Small intestine (tissue), 7 donors: ENCODE data around the gene TENM3. TPM values are rescaled to one million over a fixed set of nuclear protein-coding genes. Genes with fewer than 3 reads are reported as not detected.

ENCODE experiments used
- DNase-seq, 2 donors: peaks; one replicate each; pipeline versions ENCODE4 v3.0.0 to v3.0.0-alpha.2; 2013
- FAIRE-seq: peaks from 2 replicates; lab custom pipeline; 2012; peaks lifted over from hg19 to GRCh38; lab: Jason Lieb, UNC
- H3K27ac ChIP-seq, 3 donors: one replicate each; pipeline ENCODE4 v1.5.1; 2013; ENCODE audit warnings: low read length in 2 of 3, mild to moderate bottlenecking in 2 of 3, control low read depth in 1 of 3, inconsistent platforms in 1 of 3, low read depth in 1 of 3, moderate library complexity in 1 of 3
- H3K27me3 ChIP-seq, 3 donors: one replicate each; pipeline ENCODE4 v1.6.1; 2013; ENCODE audit warnings: low read length in 3 of 3, inconsistent platforms in 1 of 3; ENCODE audit not compliant: control insufficient read depth in 3 of 3, insufficient read depth in 3 of 3
- H3K36me3 ChIP-seq, 3 donors: one replicate each; pipeline ENCODE4 v1.6.1; 2013; ENCODE audit warnings: low read length in 3 of 3, inconsistent platforms in 1 of 3, low read depth in 1 of 3, mild to moderate bottlenecking in 1 of 3, moderate library complexity in 1 of 3; ENCODE audit not compliant: control insufficient read depth in 3 of 3, insufficient read depth in 2 of 3
- H3K4me1 ChIP-seq, 3 donors: one replicate each; pipeline ENCODE4 v1.6.1; 2013; ENCODE audit warnings: low read length in 2 of 3, inconsistent platforms in 1 of 3, low read depth in 1 of 3, mild to moderate bottlenecking in 1 of 3, moderate library complexity in 1 of 3; ENCODE audit not compliant: control insufficient read depth in 3 of 3, insufficient read depth in 2 of 3
- H3K4me3 ChIP-seq, 3 donors: one replicate each; pipeline ENCODE4 v1.5.1; 2013; ENCODE audit warnings: low read length in 3 of 3, control low read depth in 1 of 3, inconsistent platforms in 1 of 3, low read depth in 1 of 3, mild to moderate bottlenecking in 1 of 3, moderate library complexity in 1 of 3
- H3K9me3 ChIP-seq, 2 donors: one replicate each; pipeline ENCODE4 v1.6.1; 2013; ENCODE audit warnings: low read depth in 1 of 2, low read length in 1 of 2; ENCODE audit not compliant: control insufficient read depth in 2 of 2, insufficient read depth in 1 of 2
- WGBS, 3 donors: extraction: QIAGEN DNeasy Blood & Tissue Kit; methylation state at CpG; one replicate each; pipeline ENCODE4 v1.1.7; 2013; 5-methylcytosine and 5-hydroxymethylcytosine counted together
- polyA plus RNA-seq, 4 donors: library from polyadenylated mRNA; stranded (reverse) in 3 of 4; unstranded in 1 of 4; fragments of 200-250 nt in 3 of 4; fragments of 120-200 nt in 1 of 4; gene quantifications; one replicate each; pipeline versions ENCODE4 v1.2.1 to v1.2.3, GENCODE V29; 2013
- donor health status: healthy with polysubstance abuse.
- donor health status: control.
- donor health status: control.
- donor health status: Bipolar disorder and iron deficiency.
- donor health status: healthy.

TENM3 gene
- polyA plus RNA-seq, 4 donors = 0.45 to 4.5 (median 1.1) TPM

DNA sequence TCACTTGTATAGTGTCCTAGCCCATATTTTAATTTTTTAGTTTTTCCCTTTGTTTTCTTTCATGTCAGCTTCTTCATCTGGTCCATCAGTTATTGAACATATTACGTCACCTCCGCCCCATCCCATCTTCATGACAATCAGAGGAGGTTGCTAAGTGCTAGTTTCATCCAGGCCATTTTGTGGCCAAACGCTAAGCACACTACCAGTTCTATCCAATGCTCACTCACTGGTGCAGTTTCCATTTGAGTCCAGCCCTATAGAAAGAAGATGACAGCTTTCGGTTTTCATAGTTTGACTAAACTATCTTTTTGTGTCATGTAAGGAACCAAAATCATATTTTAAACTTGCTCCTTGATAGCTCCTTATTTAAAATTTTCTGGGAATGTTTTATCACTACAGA lies 304.2 kb downstream of the TENM3 start:
- no peak overlapping the region for H3K27ac ChIP-seq
- no peak for FAIRE-seq
- WGBS, 3 donors = 78 to 91% (median 83%) methylated on average over 4 of the region's 4 CpGs
- no peaks in the 10 kb centered on the region for H3K27me3 ChIP-seq
- no peaks in the 10 kb centered on the region for H3K36me3 ChIP-seq
- no peak overlapping the region for H3K4me3 ChIP-seq
- no peaks in the 10 kb centered on the region for H3K9me3 ChIP-seq
- DNase-seq = no peak
- H3K4me1 ChIP-seq = no peaks in the 10 kb centered on the region

DNA sequence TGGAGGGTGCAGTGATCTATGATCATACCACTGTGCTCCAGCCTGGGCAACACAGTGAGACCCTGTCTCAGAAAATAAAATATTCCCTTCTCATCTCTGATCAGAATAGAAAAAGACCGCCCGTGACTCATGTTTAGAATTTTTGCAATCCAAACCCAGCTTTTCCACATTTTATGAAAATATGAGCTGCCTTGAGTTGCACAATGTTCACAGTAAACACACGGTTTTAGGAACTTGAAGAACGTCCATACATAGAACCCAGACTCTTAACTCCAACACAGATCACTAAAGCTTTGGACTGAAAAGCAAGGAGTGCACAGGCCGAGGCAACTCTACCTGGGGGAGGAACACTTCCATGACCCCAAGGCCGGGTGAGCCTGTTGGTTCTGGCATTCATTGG lies 305.0 kb downstream of the TENM3 start:
- 85 to 86% (median 86%) methylated on average over 6 of the region's 6 CpGs for WGBS, 3 donors
- Histone ChIP-seq H3K36me3 (no peaks in the 10 kb centered on the region), H3K4me1 (no peaks in the 10 kb centered on the region), H3K27ac (no peak overlapping the region), H3K27me3 (no peaks in the 10 kb centered on the region), H3K4me3 (no peak overlapping the region), H3K9me3 (no peaks in the 10 kb centered on the region)
- no peak for DNase-seq
- FAIRE-seq = no peak

DNA sequence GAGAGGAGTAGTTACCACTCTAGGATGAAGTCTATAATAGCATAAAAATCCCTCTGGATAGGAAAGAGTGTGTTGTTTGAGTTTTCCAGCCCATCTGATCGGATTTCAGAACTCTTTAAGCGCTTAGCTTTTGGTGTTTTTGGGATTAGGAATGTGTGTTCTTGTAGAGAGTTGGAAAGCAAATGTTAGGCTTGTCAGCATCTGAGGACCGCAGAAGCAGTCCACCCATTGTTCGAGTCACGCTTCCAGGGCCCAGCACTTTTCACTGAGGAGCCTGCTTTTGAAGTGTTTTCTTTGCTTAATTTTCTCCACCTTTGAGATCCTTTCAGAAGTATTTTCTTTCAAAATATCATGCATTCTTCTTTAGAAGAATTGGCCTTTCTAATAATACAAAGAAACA lies 306.2 kb downstream of the TENM3 start:
- 73 to 85% (median 85%) methylated on average over 5 of the region's 5 CpGs for WGBS, 3 donors
- H3K4me3 ChIP-seq = no peak overlapping the region
- H3K27ac ChIP-seq = no peak overlapping the region
- FAIRE-seq (no peak), DNase-seq (no peak)
- peaks cover 0 to 3% (median 0%) of the 10 kb centered on the region in 3 donors for H3K4me1 ChIP-seq
- H3K9me3 ChIP-seq = no peaks in the 10 kb centered on the region
- no peaks in the 10 kb centered on the region for H3K27me3 ChIP-seq
- H3K36me3 ChIP-seq = no peaks in the 10 kb centered on the region

DNA sequence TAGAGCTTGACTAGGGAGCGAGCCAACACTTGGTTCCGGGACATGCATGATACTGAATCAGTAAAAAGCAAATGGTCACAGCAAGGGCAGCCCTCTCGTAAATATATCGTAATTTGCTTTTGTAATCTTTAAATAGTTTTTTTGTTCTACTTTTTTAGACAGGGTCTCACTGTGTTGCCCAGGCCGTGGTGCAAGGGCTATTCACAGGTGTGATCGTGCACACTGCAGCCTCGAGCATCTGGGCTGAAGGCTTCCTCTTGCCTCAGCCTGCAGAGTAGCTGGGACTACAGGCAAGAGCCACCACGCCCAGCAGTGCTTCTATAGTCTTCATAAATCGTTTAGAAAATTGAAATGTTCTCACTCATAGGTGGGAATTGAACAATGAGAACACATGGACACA lies 309.7 kb downstream of the TENM3 start:
- 74 to 86% (median 84%) methylated on average over 9 of the region's 9 CpGs for WGBS, 3 donors
- H3K4me1 ChIP-seq = peaks cover 0 to 3% (median 0%) of the 10 kb centered on the region in 3 donors
- no peaks in the 10 kb centered on the region for H3K9me3 ChIP-seq
- DNase-seq (no peak), FAIRE-seq (no peak)
- H3K27me3 ChIP-seq = no peaks in the 10 kb centered on the region
- no peak overlapping the region for H3K27ac ChIP-seq
- no peaks in the 10 kb centered on the region for H3K36me3 ChIP-seq
- H3K4me3 ChIP-seq = no peak overlapping the region

DNA sequence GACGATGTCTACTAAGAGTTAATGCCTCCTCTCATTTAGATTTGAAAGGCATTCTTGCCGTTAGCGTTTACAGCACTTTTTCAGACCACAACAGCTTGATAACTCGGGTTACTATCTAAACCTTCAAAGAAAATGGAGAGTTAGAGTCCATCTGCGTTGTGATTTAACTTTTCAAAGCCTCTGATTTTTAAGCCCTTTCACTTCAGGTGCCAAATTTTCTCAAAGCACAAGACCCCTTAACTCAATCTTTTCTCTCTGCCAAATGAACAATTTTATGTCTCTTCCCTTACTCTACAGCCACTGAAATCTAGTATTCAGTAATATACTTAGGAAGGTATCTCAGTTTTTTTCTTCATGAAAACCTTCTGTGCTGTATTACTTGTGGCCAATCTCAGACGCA lies 310.5 kb downstream of the TENM3 start:
- no peak for FAIRE-seq
- no peak overlapping the region for H3K4me3 ChIP-seq
- no peaks in the 10 kb centered on the region for H3K36me3 ChIP-seq
- no peaks in the 10 kb centered on the region for H3K9me3 ChIP-seq
- no peaks in the 10 kb centered on the region for H3K27me3 ChIP-seq
- H3K4me1 ChIP-seq = peaks cover 0 to 3% (median 0%) of the 10 kb centered on the region in 3 donors
- WGBS, 3 donors = 9 to 21% (median 21%) methylated on average over 6 of the region's 6 CpGs
- H3K27ac ChIP-seq = no peak overlapping the region
- DNase-seq = peak in 1 of 2 donors; percentile 19

GRCh38 chr4:182554736-182555135 lies 311.5 kb downstream of the TENM3 start:
- Histone ChIP-seq H3K27ac (no peak overlapping the region), H3K36me3 (no peaks in the 10 kb centered on the region), H3K4me1 (peaks cover 0 to 3% (median 0%) of the 10 kb centered on the region in 3 donors), H3K27me3 (no peaks in the 10 kb centered on the region), H3K9me3 (no peaks in the 10 kb centered on the region), H3K4me3 (no peak overlapping the region)
- WGBS, 3 donors = 28 to 52% (median 36%) methylated on average over 7 of the region's 7 CpGs
- FAIRE-seq = no peak
- DNase-seq = no peak

GRCh38 chr4:182555997-182556418 lies 312.8 kb downstream of the TENM3 start:
- no peak for FAIRE-seq
- H3K27ac ChIP-seq = no peak overlapping the region
- H3K36me3 ChIP-seq = no peaks in the 10 kb centered on the region
- WGBS, 3 donors = 71 to 90% (median 75%) methylated on average over 1 of the region's 1 CpG
- no peak overlapping the region for H3K4me3 ChIP-seq
- H3K27me3 ChIP-seq = no peaks in the 10 kb centered on the region
- H3K4me1 ChIP-seq = peaks cover 0 to 3% (median 0%) of the 10 kb centered on the region in 3 donors
- H3K9me3 ChIP-seq = no peaks in the 10 kb centered on the region
- no peak for DNase-seq

GRCh38 chr4:182556580-182556979 lies 313.4 kb downstream of the TENM3 start:
- DNase-seq (no peak), FAIRE-seq (no peak)
- peaks cover 0 to 3% (median 0%) of the 10 kb centered on the region in 3 donors for H3K4me1 ChIP-seq
- no peaks in the 10 kb centered on the region for H3K27me3 ChIP-seq
- WGBS, 3 donors = 68 to 86% (median 79%) methylated on average over 3 of the region's 3 CpGs
- no peak overlapping the region for H3K4me3 ChIP-seq
- no peak overlapping the region for H3K27ac ChIP-seq
- no peaks in the 10 kb centered on the region for H3K9me3 ChIP-seq
- H3K36me3 ChIP-seq = no peaks in the 10 kb centered on the region

- no peak for FAIRE-seq
- no peaks in the 10 kb centered on the region for H3K36me3 ChIP-seq
- WGBS, 3 donors = 54 to 73% (median 55%) methylated on average over 4 of the region's 4 CpGs
- H3K9me3 ChIP-seq = no peaks in the 10 kb centered on the region
- DNase-seq = no peak
- no peaks in the 10 kb centered on the region for H3K4me1 ChIP-seq
- H3K27ac ChIP-seq = no peak overlapping the region
- no peak overlapping the region for H3K4me3 ChIP-seq
- H3K27me3 ChIP-seq = no peaks in the 10 kb centered on the region
Measured at GRCh38 chr4:182560358-182560757, 317.2 kb downstream of the TENM3 start.
